Panc1 (cell line): ENCODE data around the gene GLIS2. TPM values are rescaled to one million over a fixed set of nuclear protein-coding genes. Genes with fewer than 3 reads are reported as not detected.
A peak's percentile ranks its signal among the peaks of the same experiment; 100 is the strongest.

Source experiments
- ATAC-seq: fragments of 200-7000 bp; cut with Tn5 transposase; 2 replicates; pipeline ENCODE4 v1.9.1; 2020; ENCODE audit warnings: mild to moderate bottlenecking, moderate library complexity
- BruUV-seq: library from RNA; stranded (reverse); fragments of 400-500 nt; replicated peaks from 2 replicates; lab custom pipeline; 2021; lab: Mats Ljungman, UMichigan
- CTCF ChIA-PET: fragments of 300-600 bp; sonication (Branson Sonifier 250); formaldehyde crosslinking; loops from one replicate; lab custom pipeline; 2022; ENCODE audit warnings: antibody characterized with exemption; lab: Charles Lee
- POLR2A ChIA-PET: fragments of 300-600 bp; sonication (Branson Sonifier 250); formaldehyde crosslinking; loops from one replicate; lab custom pipeline; 2022; ENCODE audit warnings: antibody characterized with exemption; lab: Charles Lee
- DNase-seq: peaks from one replicate; pipeline ENCODE4 v3.0.0-alpha.2; 2010; ENCODE audit warnings: low read depth, low spot score
- H3K27ac ChIP-seq: 2 replicates; pipeline ENCODE4 v1.5.1; 2011; ENCODE audit warnings: mild to moderate bottlenecking, low read length, inconsistent platforms
- H3K27me3 ChIP-seq: fragments of 200-500 bp; sonication (Bioruptor generic); 2 replicates; pipeline ENCODE4 v1.6.0; 2014; ENCODE audit warnings: low read length, inconsistent platforms; ENCODE audit not compliant: control insufficient read depth, insufficient read depth
- H3K36me3 ChIP-seq: fragments of 200-500 bp; sonication (Bioruptor generic); 2 replicates; pipeline ENCODE4 v1.5.1; 2014; ENCODE audit warnings: inconsistent platforms, mild to moderate bottlenecking, low read length, moderate library complexity; ENCODE audit not compliant: control insufficient read depth, insufficient read depth
- H3K4me1 ChIP-seq: 2 replicates; pipeline ENCODE4 v1.5.1; 2011; ENCODE audit warnings: inconsistent platforms, mild to moderate bottlenecking, low read length, moderate library complexity; ENCODE audit not compliant: control insufficient read depth, insufficient read depth
- H3K4me3 ChIP-seq, 2 experiments: 2 replicates each; pipeline ENCODE4 v1.5.1; 2011 to 2012; ENCODE audit warnings: low read depth in 2 of 2, low read length in 2 of 2, mild to moderate bottlenecking in 2 of 2, inconsistent platforms in 1 of 2, moderate library complexity in 1 of 2
- H3K9me3 ChIP-seq: fragments of 200-500 bp; sonication (Bioruptor generic); 2 replicates; pipeline ENCODE4 v1.5.1; 2014; ENCODE audit warnings: low read depth, mild to moderate bottlenecking, inconsistent platforms, low read length, moderate library complexity; ENCODE audit not compliant: control insufficient read depth, insufficient read depth
- POLR2AphosphoS5 ChIP-seq: IDR thresholded peaks from 2 replicates; pipeline ENCODE4 v1.6.1; 2012; ENCODE audit warnings: mild to moderate bottlenecking, low read depth, low read length, moderate library complexity
- SIN3A ChIP-seq: IDR thresholded peaks from 2 replicates; pipeline ENCODE4 v1.6.1; 2012; ENCODE audit warnings: low read depth, mild to moderate bottlenecking, low read length, moderate library complexity, borderline replicate concordance; ENCODE audit not compliant: insufficient read depth
- TCF7L2 ChIP-seq: IDR thresholded peaks from 2 replicates; pipeline ENCODE4 v1.6.1; 2011; ENCODE audit warnings: mild to moderate bottlenecking, low read depth, low read length, inconsistent platforms
- in situ Hi-C: cut with HindIII; loops from 2 replicates; pipeline ENCODE4 v1.10.0; 2016; ENCODE audit warnings: low sequenced_read_pairs, low pct_unique_long_range_greater_than_20kb
- intact Hi-C: fragments of 100-400 bp; cut with micrococcal nuclease; formaldehyde crosslinking; loops from one replicate; pipeline ENCODE4 v1.10.0; 2022; ENCODE audit not compliant: unreplicated experiment
- total RNA-seq: library from RNA; stranded (reverse); gene quantifications from one replicate; pipeline ENCODE4 v1.2.1, GENCODE V29; 2021; ENCODE audit not compliant: unreplicated experiment
- TF ChIP-seq, protein P1 (sequence below): fragments of 450-650 bp; IDR thresholded peaks from 2 replicates; pipeline ENCODE4 v1.5.1; 2017; ENCODE audit warnings: mild to moderate bottlenecking
- TF ChIP-seq, protein P2 (sequence below), 2 experiments: IDR thresholded peaks; 2 replicates each; pipeline ENCODE4 v1.6.1; 2011 to 2012; ENCODE audit warnings: low read depth in 2 of 2, control low read depth in 1 of 2, low read length in 1 of 2, mild to moderate bottlenecking in 1 of 2, moderate library complexity in 1 of 2; ENCODE audit not compliant: insufficient read depth in 1 of 2

The GLIS2 gene
- total RNA-seq, 1 experiment from 2014 or later, result 87.3 TPM

DNA sequence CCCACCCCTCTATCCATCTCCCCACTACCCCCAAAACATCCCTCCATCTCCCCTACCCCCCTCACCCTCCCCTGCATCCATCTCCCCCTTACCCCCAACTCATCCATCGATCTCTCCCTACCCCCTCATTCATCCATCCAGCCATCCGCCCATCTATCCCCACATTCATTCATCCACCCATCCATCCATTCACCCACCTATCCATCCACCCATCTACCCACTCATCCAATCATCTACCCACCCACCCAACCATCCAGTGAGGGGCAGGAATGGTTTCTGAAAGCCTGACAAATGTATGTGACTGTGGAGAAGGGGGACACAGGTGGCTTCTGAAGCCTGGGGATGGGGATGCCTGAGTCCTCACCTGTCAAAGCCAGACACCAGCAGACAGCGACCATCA is 44.0 kb downstream of the GLIS2 start:
- no peaks in the 10 kb centered on the region for H3K36me3 ChIP-seq
- in situ Hi-C loops, result no loop called here
- no TSS peak for BruUV-seq

DNA sequence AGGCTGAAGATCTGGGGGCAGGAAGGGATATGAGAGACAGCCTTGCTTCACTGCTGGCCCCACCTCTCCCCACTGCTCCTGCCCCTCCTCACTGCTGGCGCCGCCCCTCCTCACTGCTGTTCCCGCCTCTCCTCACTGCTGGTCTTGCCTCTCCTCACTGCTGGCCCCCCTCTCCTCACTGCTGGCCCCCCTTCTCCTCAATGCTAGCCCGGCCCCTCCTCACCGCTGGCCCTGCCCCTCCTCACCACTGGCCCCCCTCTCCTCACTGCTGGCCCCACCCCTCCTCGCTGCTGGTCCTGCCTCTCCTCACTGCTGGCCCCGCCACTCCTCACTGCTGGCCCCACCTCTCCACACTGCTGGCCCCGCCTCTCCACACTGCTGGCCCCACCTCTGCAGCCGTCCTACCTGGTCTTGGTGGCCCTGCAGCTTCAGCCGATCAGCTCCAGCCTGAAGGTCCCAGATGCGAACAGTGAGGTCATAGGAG is 44.7 kb downstream of the GLIS2 start:
- TF ChIP-seq SIN3A (no peak), TCF7L2 (no peak), POLR2AphosphoS5 (no peak)
- TF ChIP-seq, protein P1, sequence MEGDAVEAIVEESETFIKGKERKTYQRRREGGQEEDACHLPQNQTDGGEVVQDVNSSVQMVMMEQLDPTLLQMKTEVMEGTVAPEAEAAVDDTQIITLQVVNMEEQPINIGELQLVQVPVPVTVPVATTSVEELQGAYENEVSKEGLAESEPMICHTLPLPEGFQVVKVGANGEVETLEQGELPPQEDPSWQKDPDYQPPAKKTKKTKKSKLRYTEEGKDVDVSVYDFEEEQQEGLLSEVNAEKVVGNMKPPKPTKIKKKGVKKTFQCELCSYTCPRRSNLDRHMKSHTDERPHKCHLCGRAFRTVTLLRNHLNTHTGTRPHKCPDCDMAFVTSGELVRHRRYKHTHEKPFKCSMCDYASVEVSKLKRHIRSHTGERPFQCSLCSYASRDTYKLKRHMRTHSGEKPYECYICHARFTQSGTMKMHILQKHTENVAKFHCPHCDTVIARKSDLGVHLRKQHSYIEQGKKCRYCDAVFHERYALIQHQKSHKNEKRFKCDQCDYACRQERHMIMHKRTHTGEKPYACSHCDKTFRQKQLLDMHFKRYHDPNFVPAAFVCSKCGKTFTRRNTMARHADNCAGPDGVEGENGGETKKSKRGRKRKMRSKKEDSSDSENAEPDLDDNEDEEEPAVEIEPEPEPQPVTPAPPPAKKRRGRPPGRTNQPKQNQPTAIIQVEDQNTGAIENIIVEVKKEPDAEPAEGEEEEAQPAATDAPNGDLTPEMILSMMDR, result no peak
- TF ChIP-seq, protein P2, sequence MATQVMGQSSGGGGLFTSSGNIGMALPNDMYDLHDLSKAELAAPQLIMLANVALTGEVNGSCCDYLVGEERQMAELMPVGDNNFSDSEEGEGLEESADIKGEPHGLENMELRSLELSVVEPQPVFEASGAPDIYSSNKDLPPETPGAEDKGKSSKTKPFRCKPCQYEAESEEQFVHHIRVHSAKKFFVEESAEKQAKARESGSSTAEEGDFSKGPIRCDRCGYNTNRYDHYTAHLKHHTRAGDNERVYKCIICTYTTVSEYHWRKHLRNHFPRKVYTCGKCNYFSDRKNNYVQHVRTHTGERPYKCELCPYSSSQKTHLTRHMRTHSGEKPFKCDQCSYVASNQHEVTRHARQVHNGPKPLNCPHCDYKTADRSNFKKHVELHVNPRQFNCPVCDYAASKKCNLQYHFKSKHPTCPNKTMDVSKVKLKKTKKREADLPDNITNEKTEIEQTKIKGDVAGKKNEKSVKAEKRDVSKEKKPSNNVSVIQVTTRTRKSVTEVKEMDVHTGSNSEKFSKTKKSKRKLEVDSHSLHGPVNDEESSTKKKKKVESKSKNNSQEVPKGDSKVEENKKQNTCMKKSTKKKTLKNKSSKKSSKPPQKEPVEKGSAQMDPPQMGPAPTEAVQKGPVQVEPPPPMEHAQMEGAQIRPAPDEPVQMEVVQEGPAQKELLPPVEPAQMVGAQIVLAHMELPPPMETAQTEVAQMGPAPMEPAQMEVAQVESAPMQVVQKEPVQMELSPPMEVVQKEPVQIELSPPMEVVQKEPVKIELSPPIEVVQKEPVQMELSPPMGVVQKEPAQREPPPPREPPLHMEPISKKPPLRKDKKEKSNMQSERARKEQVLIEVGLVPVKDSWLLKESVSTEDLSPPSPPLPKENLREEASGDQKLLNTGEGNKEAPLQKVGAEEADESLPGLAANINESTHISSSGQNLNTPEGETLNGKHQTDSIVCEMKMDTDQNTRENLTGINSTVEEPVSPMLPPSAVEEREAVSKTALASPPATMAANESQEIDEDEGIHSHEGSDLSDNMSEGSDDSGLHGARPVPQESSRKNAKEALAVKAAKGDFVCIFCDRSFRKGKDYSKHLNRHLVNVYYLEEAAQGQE (IDR thresholded peaks at IDR 0.05; ENCODE audit: insufficient read depth in 1 of 2, low read depth in 2 of 2, low read length in 1 of 2), result no peak
- POLR2A ChIA-PET, result no interaction called here
- no peaks in the 10 kb centered on the region for H3K27me3 ChIP-seq
- no peaks in the 10 kb centered on the region for H3K36me3 ChIP-seq
- DNase-seq (no peak), ATAC-seq (peak; percentile 78)
- in situ Hi-C loops (no loop called here), intact Hi-C loops (no loop called here)
- H3K27ac ChIP-seq, result no peak overlapping the region
- H3K4me3 ChIP-seq, result no peak overlapping the region
- no peaks in the 10 kb centered on the region for H3K9me3 ChIP-seq
- no TSS peak for BruUV-seq
- CTCF ChIA-PET, result interaction anchor here (0.8 to 2.3 kb wide), 2 partner anchors 38 to 43 kb away, joined by 9 to 35 read pairs; no protein-coding TSS in a partner anchor
- no peaks in the 10 kb centered on the region for H3K4me1 ChIP-seq

More for the DNA sequence above, 44.0 kb downstream of the GLIS2 start:
- Histone ChIP-seq H3K27ac (no peak overlapping the region), H3K4me3 (no peak overlapping the region), H3K4me1 (no peaks in the 10 kb centered on the region), H3K27me3 (no peaks in the 10 kb centered on the region), H3K9me3 (no peaks in the 10 kb centered on the region)
- intact Hi-C loops, result loop anchor here (1.0 kb wide), 1 partner anchor 44 kb away; no protein-coding TSS in a partner anchor
- ATAC-seq, result no peak
- CTCF ChIA-PET, result interaction anchor here (0.8 to 2.3 kb wide), 5 partner anchors 15 to 43 kb away, joined by 3 to 35 read pairs (median 5); no protein-coding TSS in a partner anchor
- POLR2A ChIA-PET, result no interaction called here
- TF ChIP-seq, protein P2 (IDR thresholded peaks at IDR 0.05; ENCODE audit: insufficient read depth in 1 of 2, low read depth in 2 of 2, low read length in 1 of 2), result no peak
- no peak for TF ChIP-seq SIN3A
- TF ChIP-seq, protein P1, result no peak
- no peak for TF ChIP-seq TCF7L2
- no peak for TF ChIP-seq POLR2AphosphoS5
- no peak for DNase-seq
